ENCODE measurements around the gene ATOH8.

The ATOH8 gene

GRCh38 chr2:85707304-85707703, 46.5 kb upstream of the ATOH8 start:
- no peak overlapping the region for H3K4me3 ChIP-seq (ENCODE audit: low read length)
- DNase-seq (ENCODE audit: low read depth): peak; percentile 30
- peak; percentile 85 for TF ChIP-seq CTCF (conservative IDR thresholded peaks at IDR 0.05; ENCODE audit: low read depth, low read length)

- no peak for TF ChIP-seq CTCF (conservative IDR thresholded peaks at IDR 0.05; ENCODE audit: low read depth, low read length)
- H3K4me3 ChIP-seq (ENCODE audit: low read length): no peak overlapping the region
- no peak for DNase-seq (ENCODE audit: low read depth)
Measured at GRCh38 chr2:85708641-85709040, 45.1 kb upstream of the ATOH8 start.

GRCh38 chr2:85709401-85709811, 44.4 kb upstream of the ATOH8 start:
- TF ChIP-seq CTCF (conservative IDR thresholded peaks at IDR 0.05; ENCODE audit: low read depth, low read length): no peak
- H3K4me3 ChIP-seq (ENCODE audit: low read length): no peak overlapping the region
- no peak for DNase-seq (ENCODE audit: low read depth)

- DNase-seq (ENCODE audit: low read depth): peak; percentile 49
- no peak overlapping the region for H3K4me3 ChIP-seq (ENCODE audit: low read length)
- no peak for TF ChIP-seq CTCF (conservative IDR thresholded peaks at IDR 0.05; ENCODE audit: low read depth, low read length)
Measured at GRCh38 chr2:85710687-85711577, 42.9 kb upstream of the ATOH8 start.

- H3K4me3 ChIP-seq (ENCODE audit: low read length): no peak overlapping the region
- no peak for DNase-seq (ENCODE audit: low read depth)
- no peak for TF ChIP-seq CTCF (conservative IDR thresholded peaks at IDR 0.05; ENCODE audit: low read depth, low read length)
Measured at GRCh38 chr2:85711578-85712060, 42.2 kb upstream of the ATOH8 start.

- DNase-seq (ENCODE audit: low read depth): no peak
- no peak overlapping the region for H3K4me3 ChIP-seq (ENCODE audit: low read length)
- TF ChIP-seq CTCF (conservative IDR thresholded peaks at IDR 0.05; ENCODE audit: low read depth, low read length): no peak
Measured at GRCh38 chr2:85712336-85712735, 41.5 kb upstream of the ATOH8 start.
